ENCODE measurements around the gene NUBP2. TPM values are rescaled to one million over a fixed set of nuclear protein-coding genes. Genes with fewer than 3 reads are reported as not detected.
A peak's percentile ranks its signal among the peaks of the same experiment; 100 is the strongest.

The NUBP2 gene
- total RNA-seq, 4 donors from 2014 or later = 55.4 to 115 (median 90.8) TPM

DNA sequence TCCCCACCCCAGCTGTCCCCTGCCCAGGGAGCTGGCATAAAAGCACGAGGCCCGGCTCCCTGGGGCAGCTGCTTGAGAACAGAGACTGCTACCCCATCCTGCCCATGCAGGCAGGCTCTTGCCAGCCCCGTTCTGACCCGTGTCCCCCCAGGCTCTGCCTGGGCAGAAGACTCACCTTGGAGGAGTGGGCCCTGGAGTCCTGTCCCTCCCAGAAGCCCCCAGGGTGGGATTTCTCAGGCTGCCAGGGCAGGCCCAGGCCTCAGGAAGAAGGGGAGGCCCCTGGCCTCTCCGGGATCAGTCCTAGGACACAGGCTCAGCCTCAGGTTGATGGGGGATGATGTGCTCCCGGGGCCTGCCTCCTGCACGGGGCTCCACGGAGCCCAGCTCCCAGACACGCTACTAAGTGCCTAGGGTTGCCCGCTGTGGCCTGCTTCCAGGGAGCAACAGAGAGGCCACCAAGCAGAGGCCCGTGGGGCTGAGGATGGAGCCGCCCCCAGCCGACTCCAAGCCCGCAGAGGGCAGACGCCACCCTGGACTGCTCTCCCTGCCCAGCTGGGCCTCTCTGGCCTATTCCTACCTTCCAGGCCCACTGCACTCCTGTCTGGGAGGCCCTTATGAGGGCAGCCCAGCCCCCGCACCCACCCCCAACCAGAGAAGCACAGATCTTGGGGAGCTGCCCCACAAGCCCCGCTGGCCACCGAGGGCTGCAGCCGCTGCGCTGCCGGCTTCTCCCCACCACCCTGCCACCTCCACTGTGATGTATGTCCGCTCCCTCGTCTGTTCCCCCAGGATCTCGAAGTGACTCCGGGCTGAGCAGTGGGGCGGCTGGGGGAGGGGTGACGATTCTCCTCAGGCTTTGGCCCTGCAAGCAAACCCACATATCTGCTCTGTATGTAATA lies 13.1 kb upstream of the NUBP2 start:
- H3K27ac ChIP-seq = peak overlapping the region; percentile 94
- TF ChIP-seq POLR2AphosphoS5 (IDR thresholded peaks at IDR 0.05) (no peak), POLR2A (IDR thresholded peaks at IDR 0.05) (no peak), EP300 (IDR thresholded peaks at IDR 0.05) (no peak)
- TF ChIP-seq, protein P1, sequence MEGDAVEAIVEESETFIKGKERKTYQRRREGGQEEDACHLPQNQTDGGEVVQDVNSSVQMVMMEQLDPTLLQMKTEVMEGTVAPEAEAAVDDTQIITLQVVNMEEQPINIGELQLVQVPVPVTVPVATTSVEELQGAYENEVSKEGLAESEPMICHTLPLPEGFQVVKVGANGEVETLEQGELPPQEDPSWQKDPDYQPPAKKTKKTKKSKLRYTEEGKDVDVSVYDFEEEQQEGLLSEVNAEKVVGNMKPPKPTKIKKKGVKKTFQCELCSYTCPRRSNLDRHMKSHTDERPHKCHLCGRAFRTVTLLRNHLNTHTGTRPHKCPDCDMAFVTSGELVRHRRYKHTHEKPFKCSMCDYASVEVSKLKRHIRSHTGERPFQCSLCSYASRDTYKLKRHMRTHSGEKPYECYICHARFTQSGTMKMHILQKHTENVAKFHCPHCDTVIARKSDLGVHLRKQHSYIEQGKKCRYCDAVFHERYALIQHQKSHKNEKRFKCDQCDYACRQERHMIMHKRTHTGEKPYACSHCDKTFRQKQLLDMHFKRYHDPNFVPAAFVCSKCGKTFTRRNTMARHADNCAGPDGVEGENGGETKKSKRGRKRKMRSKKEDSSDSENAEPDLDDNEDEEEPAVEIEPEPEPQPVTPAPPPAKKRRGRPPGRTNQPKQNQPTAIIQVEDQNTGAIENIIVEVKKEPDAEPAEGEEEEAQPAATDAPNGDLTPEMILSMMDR (IDR thresholded peaks at IDR 0.05) = no peak
- H3K27me3 ChIP-seq = no peaks in the 10 kb centered on the region
- DNase-seq (ENCODE audit: low spot score in 2 of 2) = no peak
- no peaks in the 10 kb centered on the region for H3K9me3 ChIP-seq
- 73% methylated on average over 11 of the region's 27 CpGs for WGBS
- H3K4me3 ChIP-seq = peak overlapping the region; percentile 92
- peaks cover 41% of the 10 kb centered on the region for H3K36me3 ChIP-seq
- peaks cover 44% of the 10 kb centered on the region for H3K4me1 ChIP-seq

DNA sequence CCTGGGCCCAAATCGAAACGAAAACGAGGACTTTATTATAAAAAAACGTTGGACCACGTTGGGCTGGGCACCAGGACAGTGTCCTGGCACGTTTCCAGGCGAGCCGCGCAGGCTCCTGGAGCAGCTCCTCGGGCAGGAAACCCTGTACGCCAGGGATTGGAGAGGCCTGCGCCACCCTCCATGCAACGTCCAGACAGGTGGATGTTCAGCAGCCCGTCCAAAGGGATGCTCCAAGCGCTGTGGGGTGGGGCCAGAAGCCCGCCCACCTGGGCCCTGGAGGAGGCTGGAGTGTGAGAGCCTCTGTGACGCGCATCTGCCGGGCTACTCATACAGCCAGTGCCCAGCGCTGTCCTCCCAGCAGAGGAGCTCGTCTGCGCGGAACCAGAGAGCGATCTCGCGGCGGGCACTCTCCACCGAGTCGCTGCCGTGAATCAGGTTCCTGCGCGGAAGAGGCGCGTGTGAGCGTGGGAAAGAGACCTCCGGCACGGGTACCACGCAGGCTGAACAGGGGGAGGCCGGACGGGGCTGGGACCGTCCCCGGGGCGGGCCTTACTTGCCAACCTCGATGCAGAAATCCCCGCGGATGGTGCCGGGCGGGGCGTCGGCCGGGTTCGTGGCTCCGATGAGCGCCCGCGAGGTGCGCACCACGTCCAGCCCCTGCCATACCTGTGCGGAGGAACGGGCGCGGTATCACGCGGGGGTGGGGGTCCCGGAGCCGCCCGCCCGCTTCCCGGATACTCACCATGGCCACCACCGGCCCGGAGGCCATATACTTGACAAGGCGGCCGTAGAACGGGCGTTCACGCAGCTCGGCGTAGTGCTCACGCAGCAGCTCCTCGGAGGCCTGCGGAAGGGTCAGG lies 12.2 kb upstream of the NUBP2 start:
- WGBS = 16% methylated on average over 18 of the region's 81 CpGs
- H3K27me3 ChIP-seq = no peaks in the 10 kb centered on the region

DNA sequence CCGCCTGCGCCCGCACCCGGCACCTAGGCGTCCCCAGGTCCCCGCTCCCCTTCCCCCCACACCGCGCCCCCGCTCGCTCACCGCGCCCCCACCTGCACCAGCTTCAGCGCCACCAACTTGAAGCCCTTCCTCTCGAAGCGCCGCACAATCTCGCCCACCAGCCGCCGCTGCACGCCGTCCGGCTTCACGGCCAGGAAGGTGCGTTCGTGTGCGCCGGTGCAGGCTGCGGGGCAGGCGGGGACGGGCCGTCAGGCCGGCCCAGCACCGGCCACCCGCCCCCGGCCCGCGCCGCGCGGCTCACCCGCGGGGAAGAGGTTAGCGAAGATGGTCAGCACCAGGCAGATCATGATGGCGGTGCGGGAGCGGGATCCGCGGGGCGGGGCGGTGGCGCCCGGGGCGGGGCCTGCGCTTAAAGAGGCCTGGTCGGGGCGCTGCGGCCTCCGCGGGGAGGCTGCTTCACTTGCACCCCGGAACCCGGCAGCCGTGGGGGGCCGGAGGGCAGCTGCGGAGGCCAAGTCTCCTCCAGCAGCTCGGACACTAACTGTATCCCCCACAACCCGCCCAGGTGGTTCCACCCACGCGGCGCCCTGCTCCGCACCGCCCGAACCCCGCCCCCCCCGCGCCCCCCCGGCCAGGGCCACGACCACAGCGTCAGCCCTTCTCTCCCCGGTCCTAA lies 11.4 kb upstream of the NUBP2 start, which contains the start of gene NME3:
Gene NME3, minus strand, starts transcription at position 356 of the 676 bp plus-strand sequence. Its CDS starts 9 bp downstream, at position 347.
- peak within 1 kb of the TSS; percentile 94 for H3K27ac ChIP-seq
- H3K27me3 ChIP-seq = no peaks in the 10 kb centered on the region
- H3K4me3 ChIP-seq = peak within 1 kb of the TSS; percentile 92
- peak; percentile 88 to 92 for DNase-seq (ENCODE audit: low spot score in 2 of 2)
- no peak for TF ChIP-seq POLR2AphosphoS5 (IDR thresholded peaks at IDR 0.05)
- H3K4me1 ChIP-seq = peaks cover 47% of the 10 kb centered on the region
- peaks cover 37% of the 10 kb centered on the region for H3K36me3 ChIP-seq
- H3K9me3 ChIP-seq = no peaks in the 10 kb centered on the region
- 3% methylated on average over 7 of the region's 79 CpGs for WGBS

More for the DNA sequence above, 12.2 kb upstream of the NUBP2 start:
- Histone ChIP-seq H3K27ac (peak overlapping the region; percentile 94), H3K36me3 (peaks cover 37% of the 10 kb centered on the region), H3K9me3 (no peaks in the 10 kb centered on the region), H3K4me1 (peaks cover 47% of the 10 kb centered on the region), H3K4me3 (peak overlapping the region; percentile 92)
- DNase-seq (ENCODE audit: low spot score in 2 of 2) = no peak
- TF ChIP-seq EP300 (IDR thresholded peaks at IDR 0.05) = no peak
- TF ChIP-seq, protein P1 (IDR thresholded peaks at IDR 0.05) = no peak
- peak in 1 of 3 donors; percentile 20 for TF ChIP-seq POLR2AphosphoS5 (IDR thresholded peaks at IDR 0.05)
- TF ChIP-seq POLR2A (IDR thresholded peaks at IDR 0.05) = peak in 1 of 2 donors; percentile 23

DNA sequence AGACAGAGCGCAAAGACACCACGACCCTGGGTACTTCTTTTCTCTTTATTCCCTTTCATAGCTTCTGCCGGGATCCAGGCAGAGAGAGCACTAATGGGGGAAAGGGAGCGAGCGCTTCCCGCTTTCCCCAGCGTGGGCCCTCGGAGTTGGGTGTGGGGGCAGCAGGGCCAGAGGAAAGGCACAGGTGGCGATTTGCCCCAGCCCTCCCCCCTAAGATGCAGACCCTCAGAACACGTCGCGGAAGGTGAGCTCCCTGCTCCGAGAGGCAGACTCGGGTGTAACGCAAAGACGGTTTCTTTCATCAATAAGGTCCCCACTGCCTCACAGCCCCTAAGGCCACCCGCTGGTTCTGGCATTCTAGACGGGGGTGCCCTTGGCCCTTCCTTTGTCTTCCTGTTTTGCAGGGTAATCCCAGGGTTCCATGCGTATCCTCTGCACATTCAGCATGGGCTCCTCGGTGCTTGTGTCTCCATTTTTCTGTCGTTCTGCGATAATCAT lies 10.8 kb upstream of the NUBP2 start:
- Histone ChIP-seq H3K27me3 (no peaks in the 10 kb centered on the region), H3K36me3 (peaks cover 37% of the 10 kb centered on the region), H3K27ac (peak overlapping the region; percentile 94), H3K9me3 (no peaks in the 10 kb centered on the region), H3K4me3 (peak overlapping the region; percentile 92), H3K4me1 (peaks cover 47% of the 10 kb centered on the region)
- TF ChIP-seq POLR2A (IDR thresholded peaks at IDR 0.05) (no peak), EP300 (IDR thresholded peaks at IDR 0.05) (no peak)
- TF ChIP-seq, protein P1 (IDR thresholded peaks at IDR 0.05) = no peak
- WGBS = 5% methylated on average over 16 of the region's 22 CpGs
- DNase-seq (ENCODE audit: low spot score in 2 of 2) = no peak

DNA sequence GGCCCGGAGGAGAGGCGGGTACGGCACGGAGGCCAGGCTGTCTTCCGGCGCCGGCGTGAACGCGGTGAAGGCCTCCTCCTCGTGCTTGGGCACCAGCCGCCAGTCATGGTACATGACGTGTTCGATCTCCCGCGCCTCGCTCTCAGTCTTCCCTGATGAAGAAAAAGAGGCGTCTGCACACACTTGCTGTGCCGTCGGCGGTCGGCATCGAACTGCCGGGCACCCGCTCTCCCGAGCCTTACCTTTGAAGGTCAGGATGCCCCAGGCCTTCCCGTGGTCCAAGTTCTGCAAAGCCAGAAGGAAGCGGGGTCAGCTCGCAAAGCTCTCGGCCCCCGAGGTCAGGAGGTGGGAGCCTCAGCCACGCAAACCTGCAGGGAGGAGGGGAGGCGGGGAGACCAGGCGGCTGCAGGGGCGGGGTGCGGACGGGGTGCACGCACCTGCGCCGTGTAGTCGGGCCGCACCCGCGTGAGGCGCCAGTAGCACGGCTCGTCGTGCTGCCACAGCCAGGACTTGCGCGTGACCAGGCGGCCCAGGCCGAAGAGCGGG lies 10.3 kb upstream of the NUBP2 start, which contains the start of gene EME2:
Gene EME2, plus strand, starts transcription at position 449 of the 546 bp plus-strand sequence. CDS start 418 bp downstream, outside the sequence.
- WGBS = no CpG with 5 or more reads among the region's 53 CpGs
- Histone ChIP-seq H3K27ac (peak within 1 kb of the TSS; percentile 94), H3K4me3 (peak within 1 kb of the TSS; percentile 92), H3K9me3 (no peaks in the 10 kb centered on the region), H3K27me3 (no peaks in the 10 kb centered on the region), H3K36me3 (peaks cover 37% of the 10 kb centered on the region), H3K4me1 (peaks cover 47% of the 10 kb centered on the region)
- TF ChIP-seq POLR2AphosphoS5 (IDR thresholded peaks at IDR 0.05) = no peak
- no peak for TF ChIP-seq POLR2A (IDR thresholded peaks at IDR 0.05)
- TF ChIP-seq EP300 (IDR thresholded peaks at IDR 0.05) = no peak
- TF ChIP-seq, protein P1 (IDR thresholded peaks at IDR 0.05) = no peak
- no peak for DNase-seq (ENCODE audit: low spot score in 2 of 2)

Data from suprapubic skin (tissue), 4 donors.